Thoracic aorta (tissue), 2 donors: ENCODE measurements around the gene FAM124B. TPM values are rescaled to one million over a fixed set of nuclear protein-coding genes. Genes with fewer than 3 reads are reported as not detected.
"Not testable (repeated sequence)": the region's sequence is repeated elsewhere in the genome, so short reads cannot be mapped to it uniquely, and the experiment has no call there.

Experiments
- ATAC-seq: fragments of 150-250 bp; one replicate; pipeline ENCODE4 v1.8.0; 2017; ENCODE audit warnings: low read depth; ENCODE audit not compliant: insufficient number of reproducible peaks, low FRiP score
- DNase-seq: peaks from one replicate; pipeline ENCODE4 v3.0.0-alpha.2; 2020; ENCODE audit warnings: low spot score
- H3K27ac ChIP-seq, 2 donors: fragments of 200-600 bp; sonication (generic); 1 replicate in 1 of 2; 2 replicates in 1 of 2; pipeline ENCODE4 v1.5.1; 2016; ENCODE audit warnings: mild to moderate bottlenecking in 2 of 2, moderate library complexity in 2 of 2
- H3K27me3 ChIP-seq: fragments of 200-600 bp; sonication (generic); replicated peaks from 2 replicates; pipeline ENCODE4 v1.6.0; 2016; ENCODE audit warnings: mild to moderate bottlenecking; ENCODE audit not compliant: insufficient read depth
- H3K36me3 ChIP-seq: fragments of 200-600 bp; sonication (generic); one replicate; pipeline ENCODE4 v1.5.1; 2016
- H3K4me1 ChIP-seq, 2 donors: fragments of 200-600 bp; sonication (generic); 1 replicate in 1 of 2; 2 replicates in 1 of 2; pipeline versions ENCODE4 v1.5.1 to v1.6.0; 2016; ENCODE audit warnings: low read depth in 2 of 2, mild to moderate bottlenecking in 1 of 2; ENCODE audit not compliant: control insufficient read depth in 1 of 2
- H3K4me3 ChIP-seq: fragments of 200-600 bp; sonication (generic); 2 replicates; pipeline ENCODE4 v1.5.1; 2016; ENCODE audit warnings: mild to moderate bottlenecking
- H3K9me3 ChIP-seq: fragments of 200-600 bp; sonication (generic); 2 replicates; pipeline ENCODE4 v1.5.1; 2016
- total RNA-seq, 2 donors: library from RNA; depleted of rRNA; stranded (reverse); fragments of >200 nt; gene quantifications; one replicate each; pipeline versions ENCODE4 v1.1.0 to v1.2.3, GENCODE V29; 2016
- TF ChIP-seq, protein P1 (sequence below): fragments of 200-600 bp; sonication (generic); IDR thresholded peaks from one replicate; pipeline ENCODE4 v1.5.1; 2019; ENCODE audit warnings: antibody characterized with exemption

FAM124B gene
- total RNA-seq, 2 donors from 2014 or later: 1.1 to 4.0 TPM

DNA sequence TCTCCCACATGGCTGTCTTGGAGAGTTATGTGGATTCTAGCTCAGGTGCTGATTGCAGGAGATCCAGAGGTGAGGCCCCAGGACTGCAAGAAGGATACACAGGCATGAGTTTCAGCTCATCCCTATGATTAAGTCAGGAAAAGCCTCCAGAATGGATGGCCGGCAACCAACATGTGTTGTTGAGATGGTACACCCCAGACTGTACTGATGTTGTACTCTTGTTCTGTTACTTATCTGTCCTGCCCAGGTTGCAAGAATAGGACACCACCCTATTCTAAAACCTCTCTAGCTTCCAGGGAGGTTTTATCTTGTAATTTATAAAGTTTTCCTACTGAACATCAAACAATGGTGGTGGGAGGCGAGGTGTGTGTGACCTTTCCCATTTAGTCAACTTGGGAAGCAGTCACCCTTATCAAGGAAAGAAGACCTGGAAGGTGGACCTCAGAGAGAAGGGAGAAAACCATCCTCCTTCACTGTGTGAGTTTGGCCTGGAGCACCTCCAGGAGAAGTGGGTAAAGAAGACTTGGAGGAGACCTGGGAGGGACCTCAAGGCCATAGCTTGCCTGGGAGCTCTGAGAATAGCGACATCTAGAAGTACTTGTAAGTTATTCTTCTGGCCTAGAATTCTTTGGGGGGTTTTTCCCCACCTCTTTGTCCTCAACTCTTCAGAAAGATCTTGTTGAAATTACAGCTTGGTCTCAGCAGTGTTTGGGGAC is 8.6 kb downstream of the FAM124B start:
- H3K27ac ChIP-seq: no peak overlapping the region
- no peaks in the 10 kb centered on the region for H3K9me3 ChIP-seq
- no peaks in the 10 kb centered on the region for H3K27me3 ChIP-seq
- no peaks in the 10 kb centered on the region for H3K36me3 ChIP-seq
- no peaks in the 10 kb centered on the region for H3K4me1 ChIP-seq
- H3K4me3 ChIP-seq: no peak overlapping the region
- ATAC-seq: no peak
- no peak for DNase-seq
- TF ChIP-seq, protein P1, sequence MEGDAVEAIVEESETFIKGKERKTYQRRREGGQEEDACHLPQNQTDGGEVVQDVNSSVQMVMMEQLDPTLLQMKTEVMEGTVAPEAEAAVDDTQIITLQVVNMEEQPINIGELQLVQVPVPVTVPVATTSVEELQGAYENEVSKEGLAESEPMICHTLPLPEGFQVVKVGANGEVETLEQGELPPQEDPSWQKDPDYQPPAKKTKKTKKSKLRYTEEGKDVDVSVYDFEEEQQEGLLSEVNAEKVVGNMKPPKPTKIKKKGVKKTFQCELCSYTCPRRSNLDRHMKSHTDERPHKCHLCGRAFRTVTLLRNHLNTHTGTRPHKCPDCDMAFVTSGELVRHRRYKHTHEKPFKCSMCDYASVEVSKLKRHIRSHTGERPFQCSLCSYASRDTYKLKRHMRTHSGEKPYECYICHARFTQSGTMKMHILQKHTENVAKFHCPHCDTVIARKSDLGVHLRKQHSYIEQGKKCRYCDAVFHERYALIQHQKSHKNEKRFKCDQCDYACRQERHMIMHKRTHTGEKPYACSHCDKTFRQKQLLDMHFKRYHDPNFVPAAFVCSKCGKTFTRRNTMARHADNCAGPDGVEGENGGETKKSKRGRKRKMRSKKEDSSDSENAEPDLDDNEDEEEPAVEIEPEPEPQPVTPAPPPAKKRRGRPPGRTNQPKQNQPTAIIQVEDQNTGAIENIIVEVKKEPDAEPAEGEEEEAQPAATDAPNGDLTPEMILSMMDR: no peak

DNA sequence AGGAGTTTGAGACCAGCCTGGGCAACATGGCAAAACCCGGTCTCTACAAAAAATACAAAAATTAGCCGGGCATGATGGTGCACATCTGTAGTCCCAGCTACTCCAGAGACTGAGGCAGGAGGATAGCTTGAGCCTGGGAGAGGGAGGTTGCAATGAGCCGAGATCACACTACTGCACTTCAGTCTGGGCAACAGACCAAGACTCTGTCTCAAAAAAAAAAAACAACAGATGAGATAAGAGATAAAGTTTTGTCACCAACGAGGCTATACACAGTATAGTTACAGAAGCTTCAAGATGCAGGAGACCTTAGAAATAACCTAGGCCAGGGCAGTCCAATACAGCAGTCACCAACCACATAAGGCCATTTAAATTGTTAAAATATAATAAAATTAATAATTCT is 9.4 kb downstream of the FAM124B start:
- Histone ChIP-seq H3K4me3 (no peak overlapping the region), H3K27ac (no peak overlapping the region), H3K36me3 (no peaks in the 10 kb centered on the region), H3K4me1 (no peaks in the 10 kb centered on the region), H3K27me3 (no peaks in the 10 kb centered on the region), H3K9me3 (no peaks in the 10 kb centered on the region)
- ATAC-seq: no peak
- TF ChIP-seq, protein P1: no peak
- no peak for DNase-seq

DNA sequence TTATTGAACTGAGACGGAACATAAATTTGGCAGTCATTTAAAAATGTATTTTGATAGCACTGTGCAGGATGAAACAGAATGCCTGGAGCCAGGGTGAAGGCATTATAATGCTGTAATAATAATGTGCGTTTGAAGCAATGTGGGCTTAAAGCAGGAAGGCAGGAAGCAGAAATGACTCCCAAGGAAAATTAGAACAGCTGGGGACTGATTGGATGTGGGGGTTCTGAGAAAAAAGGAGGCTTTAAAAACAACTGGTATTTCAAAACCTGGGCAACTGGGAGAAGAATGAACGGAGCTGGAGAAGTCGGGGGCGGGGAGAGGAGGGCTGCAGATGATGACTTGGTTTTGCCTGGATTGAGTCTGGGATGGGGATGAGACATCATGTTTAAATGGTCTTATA is 12.6 kb downstream of the FAM124B start:
- no peaks in the 10 kb centered on the region for H3K27me3 ChIP-seq
- H3K27ac ChIP-seq: no peak overlapping the region
- no peaks in the 10 kb centered on the region for H3K4me1 ChIP-seq
- ATAC-seq (no peak), DNase-seq (no peak)
- H3K9me3 ChIP-seq: no peaks in the 10 kb centered on the region
- H3K36me3 ChIP-seq: no peaks in the 10 kb centered on the region
- TF ChIP-seq, protein P1: no peak
- H3K4me3 ChIP-seq: no peak overlapping the region

DNA sequence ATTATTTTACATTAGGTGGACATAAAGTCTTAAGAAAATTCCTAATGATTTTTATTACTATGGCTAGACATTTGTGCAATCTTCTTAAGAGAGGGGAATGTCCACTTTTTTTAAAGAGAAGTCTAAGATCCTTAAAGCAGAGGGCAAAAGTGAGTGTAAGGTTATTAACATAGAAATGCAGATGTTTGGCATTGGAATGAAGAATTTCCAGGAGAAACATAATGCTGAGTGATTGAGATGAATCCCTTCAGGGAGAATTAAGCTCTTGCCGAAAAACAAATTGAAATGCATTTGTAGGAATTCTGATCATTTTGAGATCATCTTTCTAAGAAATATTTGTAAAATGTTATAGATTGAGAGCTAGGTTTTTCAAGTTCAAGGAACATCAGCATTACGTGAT is 15.0 kb downstream of the FAM124B start:
- DNase-seq: no peak
- Histone ChIP-seq H3K4me1 (peaks cover 3 to 8% of the 10 kb centered on the region in 2 donors), H3K9me3 (no peaks in the 10 kb centered on the region), H3K27me3 (no peaks in the 10 kb centered on the region), H3K27ac (no peak overlapping the region), H3K36me3 (no peaks in the 10 kb centered on the region), H3K4me3 (no peak overlapping the region)
- no peak for ATAC-seq
- TF ChIP-seq, protein P1: no peak

DNA sequence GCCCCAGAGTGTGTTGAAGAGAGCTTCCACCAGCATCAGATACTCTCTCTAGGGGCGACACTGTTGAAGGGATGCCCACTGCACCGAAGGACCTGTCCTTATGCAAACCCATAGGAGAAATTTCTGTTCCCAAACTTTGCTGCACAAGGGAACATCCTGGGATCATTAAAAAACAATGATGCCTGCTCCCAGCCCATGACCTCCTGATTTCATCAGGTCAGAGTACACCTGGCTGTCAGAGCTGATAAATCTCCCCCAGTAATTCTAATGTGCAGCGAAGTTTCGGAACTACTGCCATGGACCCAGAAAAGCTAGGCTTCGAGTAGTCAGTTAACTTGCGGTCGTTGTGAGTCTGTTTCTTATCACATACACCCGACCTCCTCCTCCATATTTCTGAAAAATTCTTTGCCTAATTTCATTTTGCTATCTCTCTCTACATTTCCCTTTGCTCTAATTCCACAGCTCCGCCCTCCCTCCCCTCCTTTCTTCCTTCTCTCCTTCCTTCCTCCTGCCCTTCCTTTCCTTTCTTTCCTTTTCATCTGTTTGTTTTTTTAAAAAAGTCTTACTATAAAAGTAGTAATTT is 18.8 kb downstream of the FAM124B start:
- H3K9me3 ChIP-seq: no peaks in the 10 kb centered on the region
- DNase-seq (no peak), ATAC-seq (no peak)
- H3K36me3 ChIP-seq: no peaks in the 10 kb centered on the region
- no peak overlapping the region for H3K4me3 ChIP-seq
- H3K27ac ChIP-seq: no peak overlapping the region
- H3K4me1 ChIP-seq: peaks cover 21 to 33% of the 10 kb centered on the region in 2 donors
- no peaks in the 10 kb centered on the region for H3K27me3 ChIP-seq
- TF ChIP-seq, protein P1: no peak

DNA sequence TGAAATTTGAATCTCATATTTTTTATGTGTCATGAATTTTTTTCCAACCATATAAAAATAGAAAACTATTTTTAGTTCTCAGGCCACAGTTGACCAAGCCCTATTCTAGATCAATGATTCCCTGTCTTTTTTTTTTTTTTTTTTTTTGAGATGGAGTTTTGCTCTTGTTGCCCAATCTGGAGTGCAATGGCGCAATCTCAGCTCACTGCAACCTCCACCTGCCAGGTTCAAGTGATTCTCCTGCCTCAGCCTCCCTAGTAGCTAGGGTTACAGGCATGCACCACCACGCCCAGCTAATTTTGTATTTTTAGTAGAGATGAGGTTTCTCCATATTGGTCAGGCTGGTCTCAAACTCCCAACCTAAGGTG is 19.6 kb downstream of the FAM124B start:
- not testable (repeated sequence) for H3K36me3 ChIP-seq, ATAC-seq, H3K27me3 ChIP-seq, H3K4me3 ChIP-seq, H3K27ac ChIP-seq, H3K9me3 ChIP-seq, DNase-seq
- peaks cover 21 to 33% of the 10 kb centered on the region in 2 donors for H3K4me1 ChIP-seq
